ENCODE measurements around the gene FAM234A.

The FAM234A gene

DNA sequence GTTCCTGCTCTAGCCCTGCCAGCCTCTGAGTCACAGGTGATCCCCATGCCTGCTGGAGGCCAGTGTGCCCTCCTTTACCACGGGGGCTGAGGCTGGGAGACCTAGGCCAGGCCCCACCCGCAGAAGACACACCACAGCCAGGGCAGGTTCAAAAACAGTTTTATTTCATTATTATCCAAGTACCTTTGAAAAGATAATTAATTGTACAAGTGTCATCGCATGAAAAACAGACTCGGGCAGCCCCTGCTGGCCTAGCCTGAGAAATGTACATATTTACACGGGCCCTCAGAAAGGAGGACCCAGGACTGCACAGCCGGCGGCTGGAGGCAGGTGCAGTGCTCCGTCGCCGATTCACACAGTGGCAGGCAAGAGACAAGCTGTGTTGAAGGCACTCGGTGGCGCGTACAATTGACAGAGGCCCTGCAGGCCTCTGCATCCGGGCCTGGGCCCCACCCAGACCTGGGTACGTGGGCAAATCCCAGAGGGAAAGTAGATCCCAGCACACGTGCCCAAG is 52.7 kb downstream of the FAM234A start:
- in situ Hi-C loops (cut with HindIII; ENCODE audit: low pct_ligation_motif_present, low sequenced_read_pairs) = no loop called here
- no peak for DNase-seq
- peaks cover 27% of the 10 kb centered on the region for H3K36me3 ChIP-seq (replicated peaks)

DNA sequence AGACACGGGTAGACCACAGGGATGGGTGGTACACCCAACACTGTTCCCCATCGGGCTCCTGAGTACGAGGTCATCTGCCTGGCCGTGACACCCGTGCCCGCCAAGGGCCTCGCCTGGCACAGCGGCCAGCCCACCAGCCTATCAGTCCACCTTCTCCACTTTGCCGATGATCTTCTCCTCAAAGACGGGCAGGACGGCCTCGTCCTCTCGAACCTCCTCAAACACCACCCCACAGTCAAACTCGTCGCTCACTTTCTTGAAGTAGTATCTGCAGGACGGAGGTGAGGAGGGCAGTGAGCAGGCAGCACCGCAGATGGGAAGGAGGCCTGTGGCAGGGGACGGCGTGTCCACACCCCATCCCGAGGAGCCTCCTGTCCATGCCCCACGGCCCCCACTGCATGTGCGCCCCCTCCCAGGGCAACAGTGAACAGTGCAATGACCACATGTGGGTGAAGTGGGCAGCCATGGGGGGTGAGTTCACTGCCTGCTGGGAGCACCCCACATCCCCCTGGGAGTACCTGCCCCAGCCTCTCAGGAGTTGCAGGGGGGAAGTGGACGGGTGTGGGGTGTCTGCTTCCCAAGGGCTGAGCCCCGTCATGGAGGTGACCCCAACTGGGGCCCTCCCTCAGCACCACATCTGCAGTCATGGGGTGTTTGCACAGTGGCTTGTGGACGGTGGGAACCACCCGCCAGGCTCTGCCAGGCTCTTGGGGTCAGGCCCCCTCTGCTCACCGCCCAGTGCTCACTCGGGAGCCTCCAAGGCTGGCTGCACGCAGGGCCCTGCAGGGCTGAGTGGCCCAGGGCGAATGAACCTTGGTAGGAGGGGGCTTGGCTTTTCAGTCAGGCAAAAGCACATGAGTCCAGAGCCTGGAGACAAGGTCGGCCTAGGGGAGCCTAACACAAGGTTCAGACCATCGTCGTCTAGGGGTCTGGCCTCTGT is 53.6 kb downstream of the FAM234A start:
- H3K27me3 ChIP-seq (replicated peaks) = no peaks in the 10 kb centered on the region
- no peak overlapping the region for H3K4me3 ChIP-seq (ENCODE audit: low read depth, low read length)
- peaks cover 27% of the 10 kb centered on the region for H3K36me3 ChIP-seq (replicated peaks)
- in situ Hi-C loops (cut with HindIII; ENCODE audit: low pct_ligation_motif_present, low sequenced_read_pairs) = no loop called here
- DNase-seq = no peak
- TF ChIP-seq, protein P1, sequence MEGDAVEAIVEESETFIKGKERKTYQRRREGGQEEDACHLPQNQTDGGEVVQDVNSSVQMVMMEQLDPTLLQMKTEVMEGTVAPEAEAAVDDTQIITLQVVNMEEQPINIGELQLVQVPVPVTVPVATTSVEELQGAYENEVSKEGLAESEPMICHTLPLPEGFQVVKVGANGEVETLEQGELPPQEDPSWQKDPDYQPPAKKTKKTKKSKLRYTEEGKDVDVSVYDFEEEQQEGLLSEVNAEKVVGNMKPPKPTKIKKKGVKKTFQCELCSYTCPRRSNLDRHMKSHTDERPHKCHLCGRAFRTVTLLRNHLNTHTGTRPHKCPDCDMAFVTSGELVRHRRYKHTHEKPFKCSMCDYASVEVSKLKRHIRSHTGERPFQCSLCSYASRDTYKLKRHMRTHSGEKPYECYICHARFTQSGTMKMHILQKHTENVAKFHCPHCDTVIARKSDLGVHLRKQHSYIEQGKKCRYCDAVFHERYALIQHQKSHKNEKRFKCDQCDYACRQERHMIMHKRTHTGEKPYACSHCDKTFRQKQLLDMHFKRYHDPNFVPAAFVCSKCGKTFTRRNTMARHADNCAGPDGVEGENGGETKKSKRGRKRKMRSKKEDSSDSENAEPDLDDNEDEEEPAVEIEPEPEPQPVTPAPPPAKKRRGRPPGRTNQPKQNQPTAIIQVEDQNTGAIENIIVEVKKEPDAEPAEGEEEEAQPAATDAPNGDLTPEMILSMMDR (IDR thresholded peaks at IDR 0.05; ENCODE audit: low read depth, low read length, missing control alignments) = no peak
- no peak overlapping the region for H3K27ac ChIP-seq

More for the DNA sequence above, 52.7 kb downstream of the FAM234A start:
- TF ChIP-seq, protein P1 (IDR thresholded peaks at IDR 0.05; ENCODE audit: low read depth, low read length, missing control alignments) = peak; percentile 24
- H3K27ac ChIP-seq = no peak overlapping the region
- no peak overlapping the region for H3K4me3 ChIP-seq (ENCODE audit: low read depth, low read length)
- H3K27me3 ChIP-seq (replicated peaks) = no peaks in the 10 kb centered on the region

DNA sequence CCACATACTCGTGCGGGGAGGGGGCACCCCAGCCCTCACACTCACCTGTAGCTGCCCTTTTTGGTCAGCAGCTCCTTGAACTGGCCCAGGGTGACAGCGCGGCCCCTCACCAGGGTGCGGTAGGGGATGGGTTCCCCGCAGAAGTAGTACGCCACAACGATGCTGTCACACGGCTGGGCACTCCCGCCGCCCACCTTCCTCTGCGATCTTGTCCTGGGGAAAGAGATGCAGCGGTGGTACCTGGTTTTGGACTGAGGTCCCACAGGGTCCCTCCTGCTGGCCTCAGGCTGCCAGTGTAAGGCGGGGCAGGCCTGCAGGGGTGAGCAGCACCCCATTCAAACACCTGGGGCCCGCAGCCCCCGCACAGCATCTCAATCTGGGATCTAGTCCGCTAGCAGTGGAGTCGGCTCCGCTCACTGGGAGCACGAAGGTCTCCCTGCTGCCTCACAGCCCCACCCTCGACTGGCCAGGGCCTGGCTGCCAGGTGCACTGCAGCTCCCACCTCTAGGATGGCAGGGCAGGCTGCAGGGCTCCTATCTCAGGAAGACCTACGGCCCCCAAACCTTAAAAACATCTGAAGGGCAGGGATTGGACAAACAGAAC is 54.9 kb downstream of the FAM234A start:
- DNase-seq = no peak
- in situ Hi-C loops (cut with HindIII; ENCODE audit: low pct_ligation_motif_present, low sequenced_read_pairs) = no loop called here
- peaks cover 27% of the 10 kb centered on the region for H3K36me3 ChIP-seq (replicated peaks)
- TF ChIP-seq, protein P1 (IDR thresholded peaks at IDR 0.05; ENCODE audit: low read depth, low read length, missing control alignments) = no peak
- H3K27me3 ChIP-seq (replicated peaks) = no peaks in the 10 kb centered on the region
- no peak overlapping the region for H3K4me3 ChIP-seq (ENCODE audit: low read depth, low read length)
- no peak overlapping the region for H3K27ac ChIP-seq

DNA sequence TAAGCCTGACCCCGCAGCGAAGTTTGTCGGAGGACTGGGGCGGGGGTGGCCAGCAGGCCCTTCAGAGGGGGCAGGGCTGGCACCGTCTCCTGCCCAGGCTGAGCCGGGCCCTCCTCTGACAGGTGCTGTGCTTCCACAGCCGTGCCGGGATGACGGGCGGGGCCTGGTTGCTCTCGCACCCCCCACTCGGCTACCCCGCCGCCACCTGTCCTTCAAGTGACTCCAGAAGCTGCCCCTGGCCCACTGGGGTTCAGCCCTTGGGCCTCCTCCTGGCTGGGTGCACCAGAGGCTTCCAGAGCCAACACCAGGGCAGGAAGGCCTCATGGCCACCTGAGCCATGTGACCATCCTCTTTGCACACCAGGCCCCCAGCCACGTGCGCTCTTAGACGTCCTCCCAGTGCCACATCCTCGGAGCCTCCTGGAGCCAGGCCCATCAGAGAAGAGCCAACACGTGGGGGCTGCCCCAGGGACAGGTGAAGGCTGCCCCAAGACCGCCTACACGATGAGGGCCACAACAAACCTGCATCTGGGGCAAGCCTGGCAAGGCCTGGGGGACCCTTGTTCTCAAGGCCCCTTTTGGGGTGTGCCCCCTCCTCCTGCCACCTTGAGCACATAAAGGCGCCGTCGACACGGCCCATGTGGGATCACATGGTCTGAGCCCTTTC is 55.5 kb downstream of the FAM234A start:
- Histone ChIP-seq H3K4me3 (ENCODE audit: low read depth, low read length) (no peak overlapping the region), H3K36me3 (replicated peaks) (peaks cover 27% of the 10 kb centered on the region), H3K27ac (no peak overlapping the region), H3K27me3 (replicated peaks) (no peaks in the 10 kb centered on the region)
- TF ChIP-seq, protein P1 (IDR thresholded peaks at IDR 0.05; ENCODE audit: low read depth, low read length, missing control alignments) = no peak
- in situ Hi-C loops (cut with HindIII; ENCODE audit: low pct_ligation_motif_present, low sequenced_read_pairs) = no loop called here
- no peak for DNase-seq

DNA sequence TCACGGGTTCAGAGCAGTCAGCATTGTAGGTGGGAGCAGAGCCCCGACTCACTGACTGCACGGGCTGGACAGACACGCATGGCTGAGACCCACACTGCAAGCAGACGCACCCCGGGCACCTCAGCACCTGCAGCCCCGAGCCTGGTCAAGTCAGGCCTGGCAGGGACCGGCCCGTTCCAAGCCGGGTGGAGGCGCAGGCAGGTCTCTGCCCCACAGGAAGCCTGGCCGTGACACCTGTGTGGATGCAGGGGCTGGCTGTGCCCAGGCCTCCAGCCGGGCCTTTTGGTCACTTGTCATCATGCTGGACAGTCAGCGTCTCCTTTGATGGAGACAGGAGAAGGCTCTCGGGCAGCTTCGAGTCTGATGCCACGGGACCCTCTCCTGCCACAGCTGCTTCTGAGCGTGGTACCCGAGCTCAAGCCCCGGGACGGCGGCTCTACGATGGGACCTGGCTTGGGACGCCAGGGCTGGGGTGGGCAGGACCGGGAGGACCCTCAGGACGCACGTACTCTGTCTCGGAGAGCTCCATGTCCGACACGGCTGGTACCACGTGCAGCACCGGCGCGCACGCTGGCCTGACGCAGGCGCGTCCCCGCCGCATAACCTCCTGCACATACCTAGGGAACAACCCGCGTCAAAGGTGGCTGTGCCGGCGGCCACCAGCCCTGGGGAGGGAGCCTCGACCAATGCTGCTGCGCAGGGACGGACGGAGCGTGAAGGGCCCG is 56.2 kb downstream of the FAM234A start:
- TF ChIP-seq, protein P1 (IDR thresholded peaks at IDR 0.05; ENCODE audit: low read depth, low read length, missing control alignments) = no peak
- no peak overlapping the region for H3K27ac ChIP-seq
- H3K4me3 ChIP-seq (ENCODE audit: low read depth, low read length) = no peak overlapping the region
- peaks cover 27% of the 10 kb centered on the region for H3K36me3 ChIP-seq (replicated peaks)
- H3K27me3 ChIP-seq (replicated peaks) = no peaks in the 10 kb centered on the region
- in situ Hi-C loops (cut with HindIII; ENCODE audit: low pct_ligation_motif_present, low sequenced_read_pairs) = no loop called here
- no peak for DNase-seq
